NCI-H1092 treated with DMSO at 0.1 percent for 48 hours (cell line): ENCODE data around the gene SLC30A10.
A peak's percentile ranks its signal among the peaks of the same experiment; 100 is the strongest.
"Not testable (repeated sequence)": the region's sequence is repeated elsewhere in the genome, so short reads cannot be mapped to it uniquely, and the experiment has no call there.

Source experiments
- DNase-seq: peaks from one replicate; lab custom pipeline; 2025; lab: John Stamatoyannopoulos, UW

SLC30A10 gene

DNA sequence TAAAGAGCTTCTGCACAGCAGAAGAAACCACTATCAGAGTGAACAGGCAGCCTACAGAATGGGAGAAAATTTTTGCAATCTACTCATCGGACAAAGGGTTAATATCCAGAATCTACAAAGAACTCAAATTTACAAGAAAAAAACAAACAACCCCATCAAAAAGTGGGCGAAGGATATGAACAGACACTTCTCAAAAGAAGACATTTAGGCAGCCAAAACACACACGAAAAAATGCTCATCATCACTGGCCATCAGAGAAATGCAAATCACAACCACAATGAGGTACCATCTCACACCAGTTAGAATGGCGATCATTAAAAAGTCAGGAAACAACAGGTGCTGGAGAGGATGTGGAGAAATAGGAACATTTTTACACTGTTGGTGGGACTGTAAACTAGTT, 36.5 kb downstream of the SLC30A10 start:
- not testable (repeated sequence) for DNase-seq

DNA sequence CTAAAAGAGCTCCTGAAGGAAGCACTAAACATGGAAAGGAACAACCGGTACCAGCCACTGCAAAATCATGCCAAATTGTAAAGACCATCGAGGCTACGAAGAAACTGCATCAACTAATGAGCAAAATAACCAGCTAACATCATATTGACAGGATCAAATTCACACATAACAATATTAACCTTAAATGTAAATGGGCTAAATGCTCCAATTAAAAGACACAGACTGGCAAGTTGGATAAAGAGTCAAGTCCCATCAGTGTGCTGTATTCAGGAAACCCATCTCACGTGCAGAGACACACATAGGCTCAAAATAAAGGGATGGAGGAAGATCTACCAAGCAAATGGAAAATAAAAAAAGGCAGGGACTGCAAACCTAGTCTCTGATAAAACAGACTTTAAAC, 39.7 kb downstream of the SLC30A10 start:
- not testable (repeated sequence) for DNase-seq

DNA sequence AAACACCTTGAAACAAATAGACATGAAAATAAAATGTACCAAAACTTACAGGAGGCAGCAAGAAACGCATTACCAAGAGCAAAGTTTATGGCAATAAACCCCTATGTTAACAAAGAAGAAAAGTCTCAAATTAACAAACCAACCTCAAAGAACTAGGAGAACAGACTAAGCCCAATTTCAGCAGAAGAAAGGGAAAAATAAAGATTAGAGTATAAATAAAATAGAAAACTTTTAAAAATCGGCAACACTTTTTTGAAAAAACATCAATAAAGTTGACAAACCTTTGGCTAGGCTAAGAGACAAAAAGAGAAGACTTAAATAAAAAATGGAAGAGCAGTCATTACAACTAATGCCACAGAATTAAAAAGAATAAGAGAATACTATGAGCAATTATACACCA, 42.7 kb downstream of the SLC30A10 start:
- no peak for DNase-seq

DNA sequence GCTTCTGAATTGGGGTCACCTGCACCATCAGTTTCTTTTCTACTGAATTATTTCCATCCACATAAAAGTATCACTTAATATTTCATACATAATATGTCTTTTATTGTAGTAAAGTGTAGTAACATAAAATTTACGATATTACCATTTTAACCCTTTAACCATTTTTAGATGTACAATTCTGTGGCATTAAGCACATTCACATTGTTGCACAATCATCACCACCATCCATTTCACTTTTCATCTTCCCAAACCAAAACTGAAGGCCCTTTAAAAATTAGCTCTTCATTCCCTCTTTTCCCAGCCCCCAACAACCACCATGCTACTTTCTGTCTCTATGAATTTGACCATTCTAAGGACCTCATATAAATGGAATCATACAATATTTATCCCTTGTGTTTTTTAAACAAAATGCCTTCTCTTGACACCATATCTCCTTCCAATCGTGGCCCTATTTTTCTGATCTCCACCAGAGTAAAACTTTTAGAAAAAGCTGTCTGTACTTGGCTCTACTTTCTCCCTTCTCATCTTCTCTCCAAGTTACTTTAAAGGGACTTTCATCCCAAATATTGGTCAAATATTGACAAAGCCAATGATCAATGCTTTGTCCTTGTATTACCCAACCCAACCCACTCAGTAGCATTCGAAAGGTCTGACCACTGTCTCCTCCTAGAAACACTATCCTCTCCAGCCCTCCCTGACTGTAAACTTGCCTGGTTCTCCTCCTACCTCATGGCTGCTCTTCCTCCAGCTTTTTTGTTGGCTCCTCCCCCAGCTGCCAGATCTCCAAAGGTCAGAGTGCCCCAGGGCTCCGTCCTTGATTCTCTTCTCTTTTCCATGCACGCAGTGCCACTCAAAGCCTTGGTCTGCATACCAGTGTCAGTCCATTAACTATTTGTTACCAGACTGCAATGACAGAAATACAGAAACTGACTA, 44.7 kb downstream of the SLC30A10 start:
- no peak for DNase-seq

DNA sequence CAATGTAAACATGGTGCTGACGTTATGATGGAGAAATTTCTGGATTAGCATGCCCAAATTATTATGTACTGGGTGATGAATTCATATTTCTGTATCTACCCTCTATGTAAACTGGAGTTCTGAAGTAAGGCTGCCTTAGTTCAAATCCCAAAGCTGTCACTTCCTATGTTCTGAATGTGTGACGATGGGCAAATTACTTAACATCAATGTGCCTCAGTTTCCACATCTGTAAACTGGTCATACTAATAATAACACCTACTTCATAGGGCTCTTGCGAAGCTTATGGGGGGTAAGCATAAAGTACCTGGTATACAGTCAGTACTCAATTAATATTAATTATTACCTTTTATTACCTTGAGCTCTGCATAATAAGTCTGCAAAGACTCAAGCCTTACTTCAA, 45.6 kb downstream of the SLC30A10 start:
- no peak for DNase-seq

DNA sequence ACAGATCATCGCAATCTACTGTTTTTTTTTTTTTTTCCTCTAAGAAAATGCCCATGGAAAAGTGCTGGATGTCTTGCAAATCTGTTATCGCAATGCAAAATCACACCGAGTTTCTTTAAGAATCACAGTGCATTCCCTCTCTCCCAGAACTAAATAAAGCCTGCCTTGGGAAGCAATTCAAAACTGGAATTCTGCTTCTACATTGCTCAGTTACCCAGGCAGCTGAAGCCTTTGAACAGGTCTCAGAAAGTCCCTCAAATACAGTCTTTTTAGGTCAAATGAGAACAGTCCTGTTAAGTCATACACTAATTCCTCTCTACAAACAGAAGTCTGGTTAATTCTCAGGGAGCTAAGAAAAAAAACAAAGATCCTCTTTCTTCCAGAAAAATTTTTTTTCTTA, 46.3 kb downstream of the SLC30A10 start:
- no peak for DNase-seq

DNA sequence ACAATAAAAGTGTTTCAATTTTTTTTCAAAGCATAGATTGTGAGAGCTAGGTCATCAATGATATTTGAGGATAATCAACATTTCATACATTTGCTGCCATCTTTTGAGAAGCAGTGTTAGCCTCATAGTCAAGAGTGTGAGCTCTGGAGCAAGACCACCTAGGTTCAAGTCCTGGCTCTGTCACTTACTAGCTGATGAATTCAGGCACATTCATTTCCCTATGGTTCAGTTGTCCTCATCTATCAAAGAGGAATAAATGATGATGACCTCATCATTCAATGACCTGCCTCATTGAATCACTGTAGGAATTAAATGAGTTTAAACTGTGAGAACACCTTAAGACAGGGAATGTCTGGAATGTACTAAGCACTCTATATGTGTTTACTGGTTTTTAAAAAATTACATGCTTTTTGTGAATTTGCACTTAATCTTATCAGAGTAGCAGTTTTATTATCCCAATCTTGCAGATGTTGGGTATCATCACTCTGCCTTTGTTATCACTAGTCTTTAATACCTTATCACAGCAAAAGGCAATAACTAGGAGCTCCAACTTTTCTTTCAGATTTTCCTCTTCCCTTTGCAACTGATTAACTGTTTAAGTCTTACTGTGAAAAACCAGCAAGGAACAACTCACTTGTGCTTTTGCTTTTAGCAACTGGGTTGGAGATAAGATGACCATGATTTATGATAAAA, 47.4 kb downstream of the SLC30A10 start:
- DNase-seq = no peak

DNA sequence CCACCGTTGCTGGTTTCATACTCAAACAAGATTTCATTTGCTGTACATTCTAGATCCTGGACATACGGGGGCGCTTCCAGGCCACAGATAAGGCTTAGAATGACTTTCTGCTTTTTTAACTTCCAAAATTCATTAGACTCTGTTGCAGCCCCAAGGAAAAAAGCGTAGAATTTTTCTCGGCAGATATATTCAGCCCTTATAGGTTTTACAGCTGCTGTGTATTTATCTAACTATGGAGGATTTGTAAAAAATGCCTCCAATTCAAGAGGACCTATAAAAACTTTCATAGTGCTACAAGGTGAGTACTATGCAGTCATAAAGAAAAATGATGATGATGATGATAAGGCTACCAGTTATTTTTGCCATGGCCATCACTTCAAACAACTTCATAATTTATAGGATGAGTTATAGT, 51.6 kb downstream of the SLC30A10 start:
- DNase-seq = peak; percentile 17

DNA sequence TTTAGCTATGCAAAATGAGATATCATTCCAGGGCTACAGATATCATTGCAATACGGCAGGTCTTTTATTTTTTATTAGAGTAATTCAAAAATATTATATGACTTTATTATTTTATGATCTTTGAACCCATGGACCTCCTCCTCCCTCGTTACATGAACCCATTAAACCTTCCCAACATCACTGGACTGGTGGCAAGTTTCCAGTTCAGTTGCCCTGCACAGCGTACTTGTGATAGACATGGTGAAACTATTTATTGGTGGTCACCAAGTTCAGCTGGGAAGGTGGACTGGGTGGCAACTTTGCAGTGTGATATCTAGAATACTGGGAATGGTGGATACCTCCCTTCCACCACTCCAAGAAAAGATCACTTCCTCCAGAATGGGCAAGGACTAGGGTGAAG, 52.5 kb downstream of the SLC30A10 start:
- DNase-seq = no peak

DNA sequence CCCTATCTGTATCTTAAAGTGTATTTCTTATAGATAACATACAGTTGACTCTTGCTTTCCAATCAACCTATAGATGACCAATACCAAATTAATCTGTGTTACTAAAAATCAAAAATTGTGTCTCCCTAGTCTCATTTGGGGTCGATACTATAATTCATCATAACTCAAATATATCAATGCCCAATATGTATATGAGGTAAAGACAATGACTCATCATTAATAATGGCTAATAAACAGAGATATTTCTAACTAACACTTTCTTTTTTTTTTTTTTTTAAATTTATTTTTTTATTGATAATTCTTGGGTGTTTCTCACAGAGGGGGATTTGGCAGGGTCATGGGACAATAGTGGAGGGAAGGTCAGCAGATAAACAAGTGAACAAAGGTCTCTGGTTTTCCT, 55.8 kb downstream of the SLC30A10 start:
- DNase-seq = not testable (repeated sequence)

DNA sequence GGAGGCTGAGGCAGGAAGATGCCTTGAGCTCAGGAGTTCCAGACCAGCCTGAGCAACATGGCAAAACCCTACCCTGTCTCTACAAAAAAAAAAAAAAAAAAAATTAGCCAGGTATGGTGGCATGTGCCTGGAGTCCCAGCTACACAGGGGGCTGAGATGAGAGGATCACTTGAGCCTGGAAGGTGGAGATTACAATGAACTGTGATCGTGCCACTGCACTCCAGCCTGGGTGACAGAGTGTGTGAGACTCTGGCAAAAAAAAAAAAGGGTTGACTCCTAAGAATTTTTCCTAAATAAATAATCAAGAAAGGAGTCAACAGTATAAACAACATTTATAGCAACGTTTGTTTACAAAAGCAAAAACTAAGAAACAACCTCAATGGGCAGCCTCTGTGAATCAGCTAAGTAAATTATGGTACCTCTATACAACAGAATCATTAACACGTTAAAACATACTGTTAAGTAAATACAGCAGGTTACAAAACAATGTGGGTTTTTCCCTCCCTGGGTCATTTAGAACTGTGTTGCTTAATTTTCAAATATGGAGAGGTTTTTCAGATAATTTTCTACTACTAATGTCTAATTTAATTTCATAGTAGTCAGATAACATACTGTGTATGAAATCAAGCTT, 56.8 kb downstream of the SLC30A10 start:
- DNase-seq = no peak

DNA sequence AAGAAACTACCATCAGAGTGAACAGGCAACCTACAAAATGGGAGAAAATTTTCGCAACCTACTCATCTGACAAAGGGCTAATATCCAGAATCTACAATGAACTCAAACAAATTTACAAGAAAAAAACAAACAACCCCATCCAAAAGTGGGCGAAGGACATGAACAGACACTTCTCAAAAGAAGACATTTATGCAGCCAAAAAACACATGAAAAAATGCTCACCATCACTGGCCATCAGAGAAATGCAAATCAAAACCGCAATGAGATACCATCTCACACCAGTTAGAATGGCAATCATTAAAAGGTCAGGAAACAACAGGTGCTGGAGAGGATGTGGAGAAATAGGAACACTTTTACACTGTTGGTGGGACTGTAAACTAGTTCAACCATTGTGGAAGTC, 59.7 kb downstream of the SLC30A10 start:
- DNase-seq = not testable (repeated sequence)
